GM23338 (cell line): ENCODE data around the gene HDHD3. TPM values are rescaled to one million over a fixed set of nuclear protein-coding genes. Genes with fewer than 3 reads are reported as not detected.

Source experiments
- ATAC-seq: fragments of 200-7000 bp; cut with Tn5 transposase; 3 replicates; pipeline ENCODE4 v1.9.1; 2020
- DNase-seq: peaks from one replicate; pipeline ENCODE4 v3.0.0-alpha.2; 2015; ENCODE audit warnings: low spot score
- H2AFZ ChIP-seq: fragments of 200-600 bp; sonication (generic); 2 replicates; pipeline ENCODE4 v1.8.0; 2016; ENCODE audit warnings: antibody characterized with exemption, mild to moderate bottlenecking, moderate library complexity
- H3F3A ChIP-seq: fragments of 200-600 bp; sonication (generic); replicated peaks from 2 replicates; pipeline ENCODE4 v1.8.0; 2017; ENCODE audit warnings: antibody characterized with exemption, mixed run types, low read depth
- H3K27ac ChIP-seq: fragments of 200-600 bp; sonication (generic); 2 replicates; pipeline ENCODE4 v1.6.1; 2016; ENCODE audit warnings: low read depth
- H3K27me3 ChIP-seq: fragments of 200-600 bp; sonication (generic); 2 replicates; pipeline ENCODE4 v1.8.0; 2016; ENCODE audit warnings: mild to moderate bottlenecking, mixed run types, moderate library complexity; ENCODE audit not compliant: insufficient read depth
- H3K36me3 ChIP-seq: fragments of 200-600 bp; sonication (generic); 2 replicates; pipeline ENCODE4 v1.8.0; 2016; ENCODE audit warnings: mild to moderate bottlenecking; ENCODE audit not compliant: insufficient read depth
- H3K4me1 ChIP-seq: fragments of 200-600 bp; sonication (generic); 2 replicates; pipeline ENCODE4 v1.8.0; 2016; ENCODE audit warnings: mild to moderate bottlenecking, moderate library complexity; ENCODE audit not compliant: insufficient read depth
- H3K4me2 ChIP-seq: fragments of 200-600 bp; sonication (generic); 2 replicates; pipeline ENCODE4 v1.7.1; 2017; ENCODE audit warnings: mixed run types
- H3K4me3 ChIP-seq: fragments of 200-600 bp; sonication (generic); 2 replicates; pipeline ENCODE4 v1.6.1; 2016; ENCODE audit warnings: mixed run types
- H3K79me2 ChIP-seq: fragments of 200-600 bp; sonication (generic); replicated peaks from 2 replicates; pipeline ENCODE4 v1.8.0; 2017; ENCODE audit warnings: mild to moderate bottlenecking; ENCODE audit not compliant: insufficient read depth
- H3K9me2 ChIP-seq: fragments of 200-600 bp; sonication (generic); 2 replicates; pipeline ENCODE4 v1.8.0; 2017; ENCODE audit not compliant: insufficient read depth
- H4K20me1 ChIP-seq: fragments of 200-600 bp; sonication (generic); replicated peaks from 2 replicates; pipeline ENCODE4 v1.8.0; 2017; ENCODE audit warnings: mild to moderate bottlenecking; ENCODE audit not compliant: insufficient read depth
- H3K27ac Mint-ChIP-seq: 2 replicates; pipeline ENCODE4 v1.8.0; 2020; ENCODE audit warnings: inconsistent platforms, mild to moderate bottlenecking, moderate library complexity, mixed read lengths
- H3K27me3 Mint-ChIP-seq: 3 replicates; pipeline ENCODE4 v1.8.0; 2022; ENCODE audit warnings: low read depth, mild to moderate bottlenecking, moderate library complexity, mixed read lengths, inconsistent platforms; ENCODE audit not compliant: insufficient read depth, poor library complexity
- H3K36me3 Mint-ChIP-seq: 3 replicates; pipeline ENCODE4 v1.8.0; 2021; ENCODE audit warnings: low read depth, mild to moderate bottlenecking, inconsistent platforms, moderate library complexity, mixed read lengths
- H3K4me1 Mint-ChIP-seq: 3 replicates; pipeline ENCODE4 v1.8.0; 2020; ENCODE audit warnings: mild to moderate bottlenecking, inconsistent platforms, mixed read lengths
- H3K4me3 Mint-ChIP-seq: 3 replicates; pipeline ENCODE4 v1.8.0; 2021; ENCODE audit warnings: moderate library complexity, mild to moderate bottlenecking, inconsistent platforms, mixed read lengths
- H3K9me3 Mint-ChIP-seq: 3 replicates; pipeline ENCODE4 v1.8.0; 2020; ENCODE audit warnings: moderate library complexity, mild to moderate bottlenecking, inconsistent platforms, mixed read lengths
- CREB1 ChIP-seq: fragments of 250-450 bp; sonication (Bioruptor Pico); IDR thresholded peaks from 2 replicates; pipeline ENCODE4 v1.5.0; 2020; ENCODE audit warnings: low read depth, mild to moderate bottlenecking, moderate library complexity
- CTCF ChIP-seq, 2 experiments: fragments of 200-600 bp in 1 of 2; sonication (generic) in 1 of 2; conservative IDR thresholded peaks; 2 replicates each; pipeline versions ENCODE4 v1.5.1 to v1.6.1; 2016 to 2017; ENCODE audit warnings: antibody characterized with exemption in 2 of 2, low read depth in 2 of 2, mild to moderate bottlenecking in 2 of 2, moderate library complexity in 1 of 2
- ETS1 ChIP-seq: IDR thresholded peaks from 2 replicates; pipeline ENCODE4 v1.6.1; 2016; ENCODE audit warnings: antibody characterized with exemption
- EZH2 ChIP-seq: fragments of 200-600 bp; sonication (generic); IDR thresholded peaks from one replicate; pipeline ENCODE4 v1.8.0; 2017; ENCODE audit warnings: antibody characterized with exemption, mild to moderate bottlenecking, low read depth; ENCODE audit not compliant: unreplicated experiment
- EZH2phosphoT487 ChIP-seq: fragments of 200-600 bp; sonication (generic); IDR thresholded peaks from one replicate; pipeline ENCODE4 v1.8.1; 2018; ENCODE audit warnings: antibody characterized with exemption; ENCODE audit not compliant: unreplicated experiment
- JUNB ChIP-seq: IDR thresholded peaks from one replicate; pipeline ENCODE4 v1.6.1; 2016; ENCODE audit warnings: antibody characterized with exemption; ENCODE audit not compliant: unreplicated experiment
- NANOG ChIP-seq: IDR thresholded peaks from 2 replicates; pipeline ENCODE4 v1.6.1; 2016; ENCODE audit warnings: antibody characterized with exemption, borderline replicate concordance
- POLR2AphosphoS5 ChIP-seq: IDR thresholded peaks from 2 replicates; pipeline ENCODE4 v1.6.1; 2016; ENCODE audit warnings: antibody characterized with exemption, low read depth
- REST ChIP-seq: IDR thresholded peaks from one replicate; pipeline ENCODE4 v1.6.1; 2018; ENCODE audit warnings: antibody characterized with exemption; ENCODE audit not compliant: unreplicated experiment
- STAT1 ChIP-seq: IDR thresholded peaks from one replicate; pipeline ENCODE4 v1.6.1; 2016; ENCODE audit warnings: antibody characterized with exemption; ENCODE audit not compliant: unreplicated experiment
- ZNF114 ChIP-seq: fragments of 250-450 bp; sonication (Bioruptor Pico); IDR thresholded peaks from 2 replicates; pipeline ENCODE4 v1.5.0; 2020; ENCODE audit warnings: mild to moderate bottlenecking, moderate library complexity
- ZNF331 ChIP-seq: fragments of 250-450 bp; sonication (Bioruptor Pico); IDR thresholded peaks from 2 replicates; pipeline ENCODE4 v1.5.0; 2020; ENCODE audit warnings: low read depth, mild to moderate bottlenecking, moderate library complexity
- polyA plus RNA-seq: library from polyadenylated mRNA; unstranded; fragments of >200 nt; fragmentation: Nextera tagmentation; extraction: Ambion mirVana; gene quantifications from 2 replicates; pipeline ENCODE4 v1.2.1, GENCODE V29; 2016
- total RNA-seq: library from RNA; depleted of rRNA; stranded (reverse); fragments of >200 nt; shearing (Covaris generic); gene quantifications from 2 replicates; pipeline ENCODE4 v1.2.3, GENCODE V29; 2014

The HDHD3 gene
- total and polyA plus RNA-seq, 2 experiments from 2014 or later = 9.5 to 17.7 TPM

GRCh38 chr9:113410207-113410864 lies 33.5 kb upstream of the HDHD3 start, which contains the start of the genes C9orf43 and POLE3:
Gene C9orf43, plus strand, starts transcription at chr9:113410747. Its CDS starts 2,747 bp downstream, at chr9:113413494.
Gene POLE3, minus strand, starts transcription at chr9:113410675. Its CDS starts 382 bp downstream, at chr9:113410293.
- TF ChIP-seq NANOG (no peak), CREB1 (CRISPR knock-in tag) (peak; percentile 84), ZNF331 (CRISPR knock-in tag) (no peak), EZH2 (no peak), ZNF114 (CRISPR knock-in tag) (no peak), REST (no peak), ETS1 (peak; percentile 72), POLR2AphosphoS5 (peak; percentile 68; the same call in 1 of the 2 replicates), JUNB (no peak), STAT1 (no peak), CTCF (conservative IDR thresholded peaks at IDR 0.05; ENCODE audit: low read depth in 2 of 2) (no peak), EZH2phosphoT487 (no peak)
- Histone ChIP-seq H4K20me1 (peaks cover 6% of the 10 kb centered on the region), H3K4me3 (peak within 1 kb of the TSS; percentile 70), H3K36me3 (peaks cover 15% of the 10 kb centered on the region), H2AFZ (peak within 1 kb of the TSS; percentile 74), H3K27ac (peak within 1 kb of the TSS; percentile 97), H3K79me2 (peaks cover 14% of the 10 kb centered on the region), H3K27me3 (no peaks in the 10 kb centered on the region), H3F3A (peaks cover 24% of the 10 kb centered on the region), H3K9me2 (no peaks in the 10 kb centered on the region), H3K4me2 (peak within 1 kb of the TSS; percentile 82), H3K4me1 (peaks cover 9% of the 10 kb centered on the region; the same call in 1 of the 2 replicates)
- peaks cover 14% of the 10 kb centered on the region for H3K27me3 Mint-ChIP-seq
- H3K4me3 Mint-ChIP-seq = peak within 1 kb of the TSS; percentile 99
- peaks cover 5% of the 10 kb centered on the region; the same call in 2 of the 3 replicates for H3K9me3 Mint-ChIP-seq
- H3K4me1 Mint-ChIP-seq = peaks cover 22% of the 10 kb centered on the region
- DNase-seq = peak; percentile 98
- ATAC-seq = peak; percentile 90
- peak within 1 kb of the TSS; percentile 100 for H3K27ac Mint-ChIP-seq
- H3K36me3 Mint-ChIP-seq = peaks cover 39% of the 10 kb centered on the region
